Activated CD8-positive, alpha-beta memory T cell treated with anti-CD3 and anti-CD28 coated beads, Interleukin-2, amount 10 ng/mL, durations not matched to agents 7 days and 5 days (primary cell): ENCODE data around the gene ITIH5. TPM values are rescaled to one million over a fixed set of nuclear protein-coding genes. Genes with fewer than 3 reads are reported as not detected.

Source experiments
- ATAC-seq: fragments of 150-1000 bp; cut with Tn5 transposase; one replicate; pipeline ENCODE4 v1.10.0; 2021; ENCODE audit warnings: moderate library complexity
- CTCF ChIA-PET: fragments of 350-600 bp; sonication (Branson Sonifier 250); formaldehyde crosslinking; loops from one replicate; lab custom pipeline; 2021; ENCODE audit warnings: antibody characterized with exemption; lab: Charles Lee
- DNase-seq: peaks from one replicate; pipeline ENCODE4 v3.0.0-alpha.2; 2020
- H3K27ac Mint-ChIP-seq: one replicate; pipeline ENCODE4 v1.8.0; 2021; ENCODE audit warnings: mild to moderate bottlenecking, mixed read lengths
- H3K27me3 Mint-ChIP-seq: one replicate; pipeline ENCODE4 v1.8.0; 2021; ENCODE audit warnings: mixed read lengths
- H3K36me3 Mint-ChIP-seq: one replicate; pipeline ENCODE4 v1.8.0; 2021; ENCODE audit warnings: mild to moderate bottlenecking, mixed read lengths
- H3K4me1 Mint-ChIP-seq: one replicate; pipeline ENCODE4 v1.8.0; 2021; ENCODE audit warnings: mixed read lengths
- H3K4me3 Mint-ChIP-seq: one replicate; pipeline ENCODE4 v1.8.0; 2021; ENCODE audit warnings: mild to moderate bottlenecking, moderate library complexity, mixed read lengths
- H3K9me3 Mint-ChIP-seq: one replicate; pipeline ENCODE4 v1.8.0; 2022; ENCODE audit warnings: low read depth, mixed read lengths
- total RNA-seq, 2 experiments: library from RNA; stranded (reverse); gene quantifications; one replicate each; pipeline ENCODE4 v1.2.3, GENCODE V29; 2021

The ITIH5 gene
- total RNA-seq, 2 experiments from 2014 or later = not detected

DNA sequence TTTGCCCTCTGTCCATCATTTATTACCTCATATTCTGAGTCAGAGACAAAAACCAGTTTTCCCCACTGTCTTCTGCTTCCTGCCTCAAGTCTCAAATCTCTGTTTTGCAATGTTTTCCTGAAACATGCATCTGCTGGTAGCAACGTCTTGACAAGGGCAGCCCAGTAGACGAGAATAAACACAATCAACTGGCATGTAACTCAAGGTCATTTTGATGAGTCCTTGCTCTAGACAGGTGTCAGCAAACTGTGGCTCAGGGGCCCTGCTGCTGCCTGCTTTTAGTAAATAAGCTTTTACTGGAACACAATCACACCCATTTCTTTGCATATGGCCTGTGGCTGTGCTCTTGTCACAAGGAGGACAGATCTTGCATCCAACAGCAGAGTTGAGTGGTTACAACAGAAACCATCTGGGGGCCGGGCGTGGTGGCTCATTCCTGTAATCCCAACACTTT, 59.8 kb downstream of the ITIH5 start:
- no peak overlapping the region for H3K4me3 Mint-ChIP-seq
- no peaks in the 10 kb centered on the region for H3K9me3 Mint-ChIP-seq
- no peaks in the 10 kb centered on the region for H3K4me1 Mint-ChIP-seq
- H3K27ac Mint-ChIP-seq = no peak overlapping the region
- no peak for DNase-seq
- CTCF ChIA-PET = no interaction called here
- no peak for ATAC-seq
- H3K27me3 Mint-ChIP-seq = peaks cover 16% of the 10 kb centered on the region
- no peaks in the 10 kb centered on the region for H3K36me3 Mint-ChIP-seq

DNA sequence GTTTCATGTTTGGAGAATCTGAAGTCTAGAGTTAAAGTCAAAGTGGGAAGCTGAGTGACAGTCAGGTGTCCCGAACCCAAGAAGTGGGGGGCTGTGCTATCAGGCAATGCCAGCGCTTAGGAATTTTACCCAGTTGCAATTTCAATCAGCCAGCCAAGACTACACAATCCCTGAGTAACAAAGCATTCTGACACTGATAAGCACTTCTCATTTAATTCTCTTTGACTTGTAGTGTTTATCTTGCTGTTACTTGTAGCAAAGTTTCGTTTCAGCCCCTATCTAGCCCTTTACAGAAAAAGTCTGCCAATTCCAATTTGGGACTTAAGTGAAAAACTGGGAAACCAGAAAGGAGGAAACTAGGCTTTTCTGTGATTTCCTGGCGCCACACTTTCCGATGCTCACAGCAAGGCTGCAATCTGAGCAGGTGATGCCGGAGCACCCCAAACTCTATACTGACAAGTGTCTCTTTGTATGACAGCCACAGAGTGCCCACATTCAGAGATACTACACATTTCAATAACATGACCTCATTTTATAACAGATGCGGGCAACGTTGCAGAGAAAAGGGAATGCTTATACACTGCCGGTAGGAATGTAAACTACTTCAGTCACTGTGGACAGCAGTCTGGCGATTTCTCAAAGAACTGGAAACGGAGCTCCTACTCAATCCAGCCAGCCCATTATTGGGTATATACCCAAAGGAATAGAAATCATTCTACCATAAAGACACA, 61.0 kb downstream of the ITIH5 start:
- Mint-ChIP-seq H3K9me3 (no peaks in the 10 kb centered on the region), H3K27ac (no peak overlapping the region), H3K36me3 (no peaks in the 10 kb centered on the region), H3K4me3 (no peak overlapping the region), H3K27me3 (peaks cover 22% of the 10 kb centered on the region), H3K4me1 (peaks cover 4% of the 10 kb centered on the region)
- ATAC-seq (no peak), DNase-seq (no peak)
- CTCF ChIA-PET = no interaction called here

GRCh38 chr10:7601023-7601656, 65.6 kb downstream of the ITIH5 start:
- Mint-ChIP-seq H3K4me3 (no peak overlapping the region), H3K4me1 (peaks cover 4% of the 10 kb centered on the region), H3K27me3 (peaks cover 31% of the 10 kb centered on the region), H3K36me3 (no peaks in the 10 kb centered on the region), H3K9me3 (no peaks in the 10 kb centered on the region), H3K27ac (no peak overlapping the region)
- ATAC-seq = no peak
- DNase-seq = no peak
- CTCF ChIA-PET = no interaction called here

GRCh38 chr10:7598771-7599170, 68.0 kb downstream of the ITIH5 start:
- no peak overlapping the region for H3K4me3 Mint-ChIP-seq
- no peak for ATAC-seq
- CTCF ChIA-PET = no interaction called here
- H3K27ac Mint-ChIP-seq = no peak overlapping the region
- no peaks in the 10 kb centered on the region for H3K36me3 Mint-ChIP-seq
- DNase-seq = no peak
- H3K27me3 Mint-ChIP-seq = peaks cover 31% of the 10 kb centered on the region
- H3K4me1 Mint-ChIP-seq = peaks cover 4% of the 10 kb centered on the region
- H3K9me3 Mint-ChIP-seq = no peaks in the 10 kb centered on the region

GRCh38 chr10:7596356-7596755, 70.4 kb downstream of the ITIH5 start:
- H3K9me3 Mint-ChIP-seq = no peaks in the 10 kb centered on the region
- H3K4me3 Mint-ChIP-seq = no peak overlapping the region
- peaks cover 15% of the 10 kb centered on the region for H3K27me3 Mint-ChIP-seq
- ATAC-seq = no peak
- CTCF ChIA-PET = interaction anchor here (0.9 kb wide), 1 partner anchor 91 kb away, joined by 3 read pairs; no protein-coding TSS in a partner anchor
- no peak overlapping the region for H3K27ac Mint-ChIP-seq
- H3K36me3 Mint-ChIP-seq = no peaks in the 10 kb centered on the region
- peaks cover 2% of the 10 kb centered on the region for H3K4me1 Mint-ChIP-seq
- DNase-seq = no peak

DNA sequence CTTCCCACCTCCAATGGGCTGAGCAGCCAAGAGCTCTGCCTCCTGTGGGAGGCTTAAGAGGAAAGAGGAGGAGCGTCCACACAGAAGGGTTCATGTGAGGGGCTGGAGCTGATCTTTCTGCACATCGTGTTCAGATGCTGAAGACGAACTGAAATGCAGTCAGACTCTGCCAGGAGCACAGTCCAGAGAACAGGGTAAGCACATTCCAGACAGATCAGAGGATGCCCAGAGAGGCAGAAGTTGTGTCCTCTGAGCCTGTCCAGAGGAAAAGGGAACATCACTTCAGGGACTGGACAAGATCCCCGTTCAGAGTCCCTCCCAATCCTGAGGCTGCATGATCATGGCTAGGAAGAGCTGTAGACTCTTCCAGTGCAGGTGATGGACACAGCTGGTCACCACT, 72.9 kb downstream of the ITIH5 start:
- CTCF ChIA-PET = no interaction called here
- ATAC-seq (no peak), DNase-seq (no peak)
- Mint-ChIP-seq H3K4me1 (peaks cover 3% of the 10 kb centered on the region), H3K27ac (no peak overlapping the region), H3K36me3 (no peaks in the 10 kb centered on the region), H3K4me3 (no peak overlapping the region), H3K27me3 (peaks cover 1% of the 10 kb centered on the region), H3K9me3 (no peaks in the 10 kb centered on the region)

DNA sequence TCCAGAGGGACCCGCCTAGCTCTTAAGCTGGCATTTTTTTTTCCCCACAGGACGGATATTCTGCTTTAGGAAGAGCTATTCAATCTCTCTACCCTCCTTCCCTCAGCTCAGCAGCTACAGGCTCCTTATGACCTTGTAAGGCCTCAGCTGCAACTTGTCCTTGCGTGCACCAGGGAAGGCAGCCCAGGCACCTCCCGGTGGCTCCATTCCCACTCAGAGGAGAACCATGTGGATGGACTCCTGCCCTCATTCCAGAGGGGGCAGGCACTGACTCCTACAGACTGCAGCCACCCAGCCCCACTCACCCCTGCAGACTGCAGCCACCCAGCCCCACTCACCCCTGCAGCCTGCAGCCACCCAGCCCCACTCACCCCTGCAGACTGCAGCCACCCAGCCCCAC, 73.7 kb downstream of the ITIH5 start:
- H3K4me3 Mint-ChIP-seq = no peak overlapping the region

DNA sequence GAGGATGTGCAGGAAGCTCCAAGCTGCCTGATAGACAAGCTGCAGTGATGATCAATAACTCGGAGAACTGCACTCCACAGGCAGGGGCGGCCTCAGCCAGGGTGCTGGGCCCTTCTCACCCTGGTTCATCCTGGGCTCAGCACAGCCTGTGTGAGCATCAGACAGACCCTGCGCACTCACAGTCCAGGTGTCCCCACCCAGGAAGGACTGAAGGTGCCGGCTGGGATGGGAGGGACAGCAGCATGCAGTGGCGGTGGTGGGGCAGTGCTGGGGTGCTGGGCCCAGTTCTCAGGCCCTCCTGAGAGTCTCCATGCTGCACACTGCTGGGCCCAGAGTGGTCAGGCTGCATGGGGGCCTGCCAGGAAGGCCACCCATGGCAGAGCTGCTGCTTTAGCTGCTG, 74.1 kb downstream of the ITIH5 start:
- ATAC-seq = no peak
- CTCF ChIA-PET = no interaction called here
- Mint-ChIP-seq H3K27me3 (no peaks in the 10 kb centered on the region), H3K4me1 (peaks cover 3% of the 10 kb centered on the region), H3K4me3 (no peak overlapping the region), H3K9me3 (no peaks in the 10 kb centered on the region), H3K27ac (no peak overlapping the region), H3K36me3 (no peaks in the 10 kb centered on the region)
- no peak for DNase-seq

More for the DNA sequence above, 73.7 kb downstream of the ITIH5 start:
- H3K9me3 Mint-ChIP-seq = no peaks in the 10 kb centered on the region
- peaks cover 3% of the 10 kb centered on the region for H3K4me1 Mint-ChIP-seq
- H3K36me3 Mint-ChIP-seq = no peaks in the 10 kb centered on the region
- CTCF ChIA-PET = no interaction called here
- no peak overlapping the region for H3K27ac Mint-ChIP-seq
- DNase-seq = no peak
- H3K27me3 Mint-ChIP-seq = no peaks in the 10 kb centered on the region
- no peak for ATAC-seq

GRCh38 chr10:7590271-7590670, 76.5 kb downstream of the ITIH5 start:
- peaks cover 4% of the 10 kb centered on the region for H3K4me1 Mint-ChIP-seq
- no peaks in the 10 kb centered on the region for H3K9me3 Mint-ChIP-seq
- no peaks in the 10 kb centered on the region for H3K36me3 Mint-ChIP-seq
- H3K27me3 Mint-ChIP-seq = peaks cover 7% of the 10 kb centered on the region
- ATAC-seq = no peak
- CTCF ChIA-PET = no interaction called here
- H3K27ac Mint-ChIP-seq = no peak overlapping the region
- H3K4me3 Mint-ChIP-seq = no peak overlapping the region
- no peak for DNase-seq

DNA sequence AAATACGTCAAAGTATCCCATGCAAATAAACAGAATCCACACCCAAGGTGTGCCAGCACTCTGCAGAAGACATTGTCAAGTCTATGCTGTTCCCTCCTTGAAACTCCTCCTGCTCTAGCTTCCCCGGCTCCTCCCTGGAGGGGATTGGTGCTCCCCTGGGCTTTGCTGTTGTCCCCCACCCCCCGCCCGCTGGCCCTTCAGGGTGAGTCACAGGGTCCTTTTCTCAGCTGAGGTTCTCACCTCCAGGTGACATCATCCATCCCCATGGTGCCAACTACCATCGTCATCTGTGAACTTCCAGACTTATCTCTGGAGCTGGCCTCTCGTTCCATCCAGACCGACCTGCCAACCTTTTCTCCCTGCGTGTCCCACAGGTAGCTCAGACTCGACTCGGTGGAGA, 77.0 kb downstream of the ITIH5 start:
- CTCF ChIA-PET = no interaction called here
- Mint-ChIP-seq H3K9me3 (no peaks in the 10 kb centered on the region), H3K27ac (no peak overlapping the region), H3K4me1 (peaks cover 7% of the 10 kb centered on the region), H3K4me3 (no peak overlapping the region), H3K27me3 (peaks cover 9% of the 10 kb centered on the region), H3K36me3 (no peaks in the 10 kb centered on the region)
- no peak for DNase-seq
- ATAC-seq = no peak

- no peak for ATAC-seq
- Mint-ChIP-seq H3K9me3 (no peaks in the 10 kb centered on the region), H3K27ac (no peak overlapping the region), H3K4me3 (no peak overlapping the region), H3K36me3 (no peaks in the 10 kb centered on the region), H3K4me1 (peaks cover 7% of the 10 kb centered on the region), H3K27me3 (peaks cover 11% of the 10 kb centered on the region)
- DNase-seq = no peak
- CTCF ChIA-PET = no interaction called here
Observed at GRCh38 chr10:7587865-7588188, 78.9 kb downstream of the ITIH5 start.

GRCh38 chr10:7587168-7587864, 79.5 kb downstream of the ITIH5 start:
- no peak for DNase-seq
- ATAC-seq = no peak
- H3K27me3 Mint-ChIP-seq = peaks cover 11% of the 10 kb centered on the region
- H3K27ac Mint-ChIP-seq = no peak overlapping the region
- H3K36me3 Mint-ChIP-seq = no peaks in the 10 kb centered on the region
- CTCF ChIA-PET = no interaction called here
- H3K4me3 Mint-ChIP-seq = no peak overlapping the region
- peaks cover 7% of the 10 kb centered on the region for H3K4me1 Mint-ChIP-seq
- no peaks in the 10 kb centered on the region for H3K9me3 Mint-ChIP-seq

GRCh38 chr10:7585228-7585627, 81.5 kb downstream of the ITIH5 start:
- no peak for DNase-seq
- no peak overlapping the region for H3K27ac Mint-ChIP-seq
- H3K4me1 Mint-ChIP-seq = peaks cover 4% of the 10 kb centered on the region
- H3K9me3 Mint-ChIP-seq = no peaks in the 10 kb centered on the region
- no peak overlapping the region for H3K4me3 Mint-ChIP-seq
- H3K36me3 Mint-ChIP-seq = no peaks in the 10 kb centered on the region
- H3K27me3 Mint-ChIP-seq = peaks cover 11% of the 10 kb centered on the region
- CTCF ChIA-PET = no interaction called here
- no peak for ATAC-seq

- Mint-ChIP-seq H3K4me3 (no peak overlapping the region), H3K27me3 (peaks cover 11% of the 10 kb centered on the region), H3K4me1 (peaks cover 4% of the 10 kb centered on the region), H3K36me3 (no peaks in the 10 kb centered on the region), H3K9me3 (no peaks in the 10 kb centered on the region), H3K27ac (no peak overlapping the region)
- CTCF ChIA-PET = no interaction called here
- ATAC-seq (no peak), DNase-seq (no peak)
Observed at GRCh38 chr10:7583626-7584025, 83.1 kb downstream of the ITIH5 start.
